DMS153 treated with DMSO at 0.1 percent for 48 hours (cell line): ENCODE measurements around the gene DIAPH3.

Source experiments
- DNase-seq: peaks from one replicate; lab custom pipeline; 2025; ENCODE audit not compliant: unreplicated experiment; lab: John Stamatoyannopoulos, UW

DIAPH3 gene

GRCh38 chr13:59879281-59879680 lies 284.4 kb downstream of the DIAPH3 start:
- DNase-seq = no peak

- DNase-seq = no peak
These were observed 285.8 kb downstream of the DIAPH3 start for GRCh38 chr13:59877933-59878332.

GRCh38 chr13:59874973-59875372 lies 288.8 kb downstream of the DIAPH3 start:
- no peak for DNase-seq

GRCh38 chr13:59873856-59874255 lies 289.9 kb downstream of the DIAPH3 start:
- no peak for DNase-seq

- DNase-seq = no peak
These were observed 290.4 kb downstream of the DIAPH3 start for GRCh38 chr13:59873309-59873708.

GRCh38 chr13:59867867-59868266 lies 295.9 kb downstream of the DIAPH3 start:
- DNase-seq = no peak

- DNase-seq = no peak
These were observed 298.3 kb downstream of the DIAPH3 start for GRCh38 chr13:59865398-59865797.

- no peak for DNase-seq
These were observed 300.1 kb downstream of the DIAPH3 start for GRCh38 chr13:59863621-59864020.

GRCh38 chr13:59861676-59862075 lies 302.1 kb downstream of the DIAPH3 start:
- DNase-seq = no peak

- DNase-seq = no peak
These were observed 307.4 kb downstream of the DIAPH3 start for GRCh38 chr13:59856281-59856810.

GRCh38 chr13:59846845-59847620 lies 316.7 kb downstream of the DIAPH3 start:
- DNase-seq = no peak

GRCh38 chr13:59843040-59843439 lies 320.7 kb downstream of the DIAPH3 start:
- no peak for DNase-seq

GRCh38 chr13:59842507-59842906 lies 321.2 kb downstream of the DIAPH3 start:
- DNase-seq = no peak

GRCh38 chr13:59839186-59839585 lies 324.5 kb downstream of the DIAPH3 start:
- no peak for DNase-seq

- DNase-seq = no peak
These were observed 326.6 kb downstream of the DIAPH3 start for GRCh38 chr13:59837101-59837500.

GRCh38 chr13:59835569-59835968 lies 328.2 kb downstream of the DIAPH3 start:
- DNase-seq = no peak

- DNase-seq = no peak
These were observed 328.9 kb downstream of the DIAPH3 start for GRCh38 chr13:59834801-59835200.

GRCh38 chr13:59829690-59830089 lies 334.0 kb downstream of the DIAPH3 start:
- no peak for DNase-seq

GRCh38 chr13:59823486-59823885 lies 340.2 kb downstream of the DIAPH3 start:
- no peak for DNase-seq

GRCh38 chr13:59809564-59809963 lies 354.2 kb downstream of the DIAPH3 start:
- DNase-seq = no peak

GRCh38 chr13:59806801-59807200 lies 356.9 kb downstream of the DIAPH3 start:
- no peak for DNase-seq

GRCh38 chr13:59801107-59801880 lies 362.4 kb downstream of the DIAPH3 start:
- no peak for DNase-seq
